ENCODE measurements around the gene ACOT2.
"Not testable (repeated sequence)": the region's sequence is repeated elsewhere in the genome, so short reads cannot be mapped to it uniquely, and the experiment has no call there.

- TF ChIP-seq POLR2A (IDR thresholded peaks at IDR 0.05); CTCF (IDR thresholded peaks at IDR 0.05); POLR2AphosphoS5 (IDR thresholded peaks at IDR 0.05); EP300 (IDR thresholded peaks at IDR 0.05; ENCODE audit: low read depth): not testable (repeated sequence)
Measured at GRCh38 chr14:73531971-73532370, 37.0 kb upstream of the ACOT2 start.

Data from transverse colon (tissue), 4 donors.